HG03442 (cell line): ENCODE results near the gene BTG3.

Experiments
- ATAC-seq: cut with Tn5 transposase; IDR thresholded peaks from one replicate; pipeline ENCODE4 v1.9.1; 2021; ENCODE audit warnings: mild to moderate bottlenecking, moderate library complexity; ENCODE audit not compliant: unreplicated experiment

BTG3 gene

GRCh38 chr21:17612565-17613241 lies at the start of gene BTG3:
BTG3 (minus strand) TSS chr21:17612901; CDS start chr21:17609144, 3,757 bp downstream.
- peak; percentile 71 for ATAC-seq

GRCh38 chr21:17660862-17661261 lies 48.2 kb upstream of the BTG3 start:
- ATAC-seq = no peak

- ATAC-seq = no peak
Measured at GRCh38 chr21:17660452-17660851, 47.8 kb upstream of the BTG3 start.

GRCh38 chr21:17658931-17659330 lies 46.2 kb upstream of the BTG3 start:
- ATAC-seq = no peak

- ATAC-seq = no peak
Measured at GRCh38 chr21:17651526-17651925, 38.8 kb upstream of the BTG3 start.

- no peak for ATAC-seq
Measured at GRCh38 chr21:17650292-17650691, 37.6 kb upstream of the BTG3 start.

- ATAC-seq = no peak
Measured at GRCh38 chr21:17646790-17647189, 34.1 kb upstream of the BTG3 start.

- no peak for ATAC-seq
Measured at GRCh38 chr21:17644186-17644585, 31.5 kb upstream of the BTG3 start.

GRCh38 chr21:17640821-17641220 lies 28.1 kb upstream of the BTG3 start:
- ATAC-seq = no peak

- ATAC-seq = no peak
Measured at GRCh38 chr21:17636711-17637110, 24.0 kb upstream of the BTG3 start.

GRCh38 chr21:17631195-17631594 lies 18.5 kb upstream of the BTG3 start:
- no peak for ATAC-seq

GRCh38 chr21:17622018-17622417 lies 9.3 kb upstream of the BTG3 start:
- no peak for ATAC-seq

- ATAC-seq = no peak
Measured at GRCh38 chr21:17616831-17617230, 4.1 kb upstream of the BTG3 start.

- no peak for ATAC-seq
Measured at GRCh38 chr21:17613242-17613676, 558 bp upstream of the BTG3 start.

- peak; percentile 1 for ATAC-seq
Measured at GRCh38 chr21:17612023-17612564, 607 bp downstream of the BTG3 start.

GRCh38 chr21:17611414-17612022 lies 1.2 kb downstream of the BTG3 start:
- ATAC-seq = peak; percentile 63

GRCh38 chr21:17610911-17611310 lies 1.8 kb downstream of the BTG3 start:
- no peak for ATAC-seq

GRCh38 chr21:17609681-17610080 lies 3.0 kb downstream of the BTG3 start:
- no peak for ATAC-seq

GRCh38 chr21:17607684-17608083 lies 5.0 kb downstream of the BTG3 start:
- ATAC-seq = no peak

- no peak for ATAC-seq
Measured at GRCh38 chr21:17602874-17603273, 9.8 kb downstream of the BTG3 start.

- peak; percentile 82 for ATAC-seq
Measured at GRCh38 chr21:17598437-17598836, 14.3 kb downstream of the BTG3 start.

- ATAC-seq = peak; percentile 48
Measured at GRCh38 chr21:17597680-17598079, 15.0 kb downstream of the BTG3 start.
